ENCODE measurements around the gene DEPP1.
A peak's percentile ranks its signal among the peaks of the same experiment; 100 is the strongest.

DEPP1 gene

DNA sequence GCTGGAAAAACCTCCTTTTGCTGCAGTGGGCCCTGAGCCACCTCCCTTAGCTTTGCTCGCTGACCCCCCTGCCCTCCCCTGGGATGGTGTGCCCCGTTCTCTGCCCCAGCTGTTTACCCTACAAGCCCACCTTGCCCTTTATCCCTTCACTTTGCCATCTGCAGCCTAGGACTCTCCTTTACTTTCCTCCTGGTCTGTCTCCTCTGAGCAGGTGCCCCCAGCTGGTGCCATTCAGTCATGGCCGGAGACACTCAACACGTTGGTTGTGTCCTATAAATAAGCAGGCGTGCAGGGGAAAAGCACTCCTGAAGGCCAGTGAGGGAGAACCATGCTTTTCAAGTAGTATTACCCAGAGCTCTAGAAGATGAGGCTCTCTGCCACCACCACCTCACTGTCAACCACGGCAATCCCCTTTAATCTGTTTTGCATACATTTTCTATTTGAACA, 12.9 kb downstream of the DEPP1 start:
- DNase-seq, result no peak

DNA sequence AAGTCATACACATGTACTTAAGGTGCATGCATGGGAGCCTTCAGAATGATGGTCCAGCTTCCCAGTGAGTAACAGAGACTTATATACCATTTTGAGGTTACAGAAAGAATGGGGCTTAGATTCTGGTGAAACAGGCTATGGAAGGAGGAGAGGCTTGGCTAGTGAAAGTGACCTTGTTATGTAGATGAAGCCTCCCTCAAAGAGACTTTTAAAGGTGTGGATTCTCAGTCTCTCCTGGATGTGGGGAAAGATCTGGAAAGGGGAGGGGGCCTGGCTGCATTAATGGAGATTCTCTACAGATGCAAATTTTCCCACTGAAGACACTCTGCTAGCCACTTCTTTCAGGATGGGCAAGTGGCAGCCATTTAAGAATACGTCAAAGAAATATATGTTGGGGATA, 13.5 kb downstream of the DEPP1 start:
- DNase-seq, result no peak

DNA sequence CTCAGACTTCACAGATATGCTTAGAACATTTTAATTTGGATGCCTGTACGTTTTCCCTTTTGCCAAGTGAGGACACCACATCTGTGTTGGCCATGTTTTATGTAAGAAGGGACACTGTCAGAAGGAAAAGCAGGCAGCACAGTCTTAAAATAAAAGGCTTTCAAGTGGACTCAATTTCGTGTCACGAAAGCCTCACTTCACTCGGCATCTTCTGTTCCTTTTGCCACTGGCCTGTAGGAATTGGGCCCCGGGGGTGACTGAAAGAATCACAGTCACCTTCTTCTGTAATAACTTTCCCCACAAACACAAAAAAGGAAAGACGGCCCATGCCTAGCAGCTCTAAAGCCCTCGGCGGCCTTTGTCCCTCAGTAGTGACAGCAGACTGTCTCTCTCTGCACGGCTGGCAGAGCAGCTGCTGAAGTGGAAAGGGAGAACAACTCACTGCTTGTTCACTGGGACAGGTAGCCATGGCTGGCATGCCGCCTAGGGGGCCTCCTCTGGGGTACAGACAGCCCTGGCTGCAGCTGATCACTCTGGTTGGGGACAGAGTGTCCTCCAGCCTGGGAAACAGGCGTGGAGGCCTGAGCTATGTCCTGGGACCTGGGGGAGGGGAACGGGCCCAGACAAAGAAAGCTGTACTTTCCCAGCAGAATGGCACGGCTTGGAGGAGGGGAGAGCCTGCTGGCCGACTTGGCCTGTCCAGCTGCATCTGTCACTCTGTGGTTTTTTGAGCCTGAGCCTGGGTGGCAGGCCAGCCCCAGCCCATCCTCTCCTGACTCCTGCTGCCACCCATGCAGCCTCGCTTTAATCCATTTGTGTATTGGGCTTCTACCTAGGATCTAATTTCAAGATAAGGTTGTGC, 14.6 kb downstream of the DEPP1 start:
- DNase-seq, result no peak

DNA sequence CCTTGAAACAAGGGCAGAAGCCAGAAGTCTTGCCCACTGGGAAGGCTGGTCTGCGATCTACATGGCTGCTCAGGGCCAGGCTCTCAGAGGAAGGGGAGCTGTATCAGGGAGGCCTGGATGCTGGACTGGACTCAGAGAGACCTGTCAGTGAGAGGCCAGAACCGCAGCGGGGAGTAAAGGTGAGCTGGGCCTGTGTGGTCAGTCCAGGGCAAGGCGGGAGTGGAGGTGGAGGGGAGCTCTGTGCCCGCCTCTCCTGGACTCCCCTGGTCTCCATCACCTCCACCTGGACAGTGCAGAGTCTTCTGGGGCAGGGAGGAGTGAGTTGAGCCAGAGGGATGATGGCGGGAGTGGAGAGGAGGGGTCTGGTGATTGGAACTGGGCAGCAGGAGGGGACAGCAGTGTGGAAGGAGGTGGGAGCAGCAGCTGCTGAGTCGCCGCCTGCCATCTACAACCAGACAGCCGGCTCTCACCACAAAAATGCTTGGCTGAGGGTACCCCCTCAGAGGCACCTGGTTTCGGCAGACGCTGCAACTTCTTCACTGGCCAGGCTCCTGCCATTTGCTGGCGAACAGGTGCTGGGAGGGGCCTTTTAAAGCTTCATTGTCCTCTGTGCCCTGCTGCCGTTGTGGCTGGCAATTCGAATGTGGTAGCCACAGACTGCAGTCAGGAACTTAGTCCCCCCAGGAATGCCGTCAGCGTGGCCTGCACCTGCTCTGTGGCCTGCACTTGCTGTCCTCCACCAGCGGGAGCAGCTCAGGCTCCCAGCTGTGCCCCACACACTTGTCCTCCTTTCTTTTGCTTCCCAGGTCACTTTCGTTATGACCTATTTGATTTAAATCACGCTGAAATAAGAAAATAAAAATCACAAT, 15.5 kb downstream of the DEPP1 start:
- DNase-seq, result no peak

GRCh38 chr10:44961931-44962750, 16.5 kb downstream of the DEPP1 start:
- no peak for DNase-seq

- DNase-seq, result no peak
These were observed 17.4 kb downstream of the DEPP1 start for GRCh38 chr10:44961230-44961571.

- DNase-seq, result no peak
These were observed 18.0 kb downstream of the DEPP1 start for GRCh38 chr10:44960482-44961229.

- no peak for DNase-seq
These were observed 18.5 kb downstream of the DEPP1 start for GRCh38 chr10:44960088-44960460.

GRCh38 chr10:44959247-44960087, 19.1 kb downstream of the DEPP1 start, which contains the start of gene RASSF4:
TSS of gene RASSF4 (plus strand) at chr10:44959802. CDS start at chr10:44970203, 10,401 bp downstream.
- peak; percentile 95 for DNase-seq

DNA sequence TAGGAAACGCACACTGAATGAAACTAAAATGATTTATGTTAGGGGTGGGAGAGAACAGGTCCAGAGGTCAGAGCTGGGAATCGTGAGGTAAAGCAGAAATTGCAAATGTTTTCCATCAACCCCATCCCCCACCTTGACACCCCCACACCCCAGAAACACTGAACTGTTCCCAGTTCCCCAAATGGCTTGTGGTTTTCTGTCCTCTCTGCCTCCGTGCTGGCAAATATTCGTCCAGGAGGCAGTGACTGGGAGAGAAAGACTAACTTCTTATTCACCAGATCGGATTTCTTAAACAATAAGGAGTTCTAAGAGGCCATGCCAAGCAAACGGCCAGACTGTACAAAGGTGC, 19.7 kb downstream of the DEPP1 start:
- no peak for DNase-seq

DNA sequence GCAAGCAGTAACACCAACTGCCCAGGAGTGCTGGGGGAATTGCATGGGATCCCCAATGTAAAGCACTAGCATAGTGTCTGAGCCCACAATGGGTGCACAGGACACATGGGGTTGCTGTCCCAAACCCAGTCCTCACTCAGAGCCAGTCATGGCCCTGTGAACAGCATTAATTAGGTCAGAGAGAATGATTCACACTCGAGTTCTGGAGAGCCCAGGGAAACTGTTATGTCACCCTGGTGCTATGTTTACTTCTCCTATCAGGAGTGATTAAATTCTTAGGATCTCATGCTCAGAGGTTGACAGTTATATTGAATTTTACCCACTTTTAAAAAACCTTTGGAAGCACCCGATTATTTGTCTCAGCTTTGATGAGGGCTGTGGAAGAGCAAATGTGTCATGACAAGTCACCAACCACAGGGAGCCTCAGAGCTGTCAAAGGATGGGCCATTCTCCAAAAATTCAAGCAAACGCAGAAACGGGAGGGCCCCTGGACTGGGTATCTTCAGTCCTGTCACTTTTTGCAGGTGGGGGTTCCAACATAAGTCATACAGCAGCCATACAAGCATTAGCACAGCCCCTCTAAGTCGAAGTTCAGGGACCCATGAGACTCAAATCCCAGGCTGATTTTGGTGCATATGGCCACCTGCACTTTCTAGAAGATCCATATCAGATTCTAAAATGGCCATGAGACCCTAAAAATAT, 20.3 kb downstream of the DEPP1 start:
- no peak for DNase-seq

GRCh38 chr10:44956717-44957706, 21.6 kb downstream of the DEPP1 start:
- DNase-seq, result no peak

DNA sequence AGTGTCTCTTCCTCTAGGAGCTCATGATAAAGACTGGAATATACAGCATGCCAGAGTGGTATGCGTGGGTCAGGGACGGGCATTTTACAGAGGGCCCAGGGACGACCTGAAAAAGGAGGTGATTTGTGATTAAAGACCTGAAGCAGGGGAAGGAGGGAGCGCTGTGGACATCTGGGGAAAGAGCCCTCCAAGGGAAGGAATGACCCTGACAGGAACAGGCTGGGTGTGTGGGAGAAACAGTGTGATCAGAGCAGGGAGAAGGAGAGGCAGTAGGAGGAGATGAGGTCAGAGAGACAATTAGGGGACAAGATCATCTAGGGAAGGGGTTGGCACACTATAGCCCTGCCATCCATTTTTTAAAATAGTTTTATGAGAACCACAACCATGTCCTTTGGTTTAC, 22.4 kb downstream of the DEPP1 start:
- DNase-seq, result no peak

GRCh38 chr10:44955413-44956070, 23.1 kb downstream of the DEPP1 start:
- no peak for DNase-seq

GRCh38 chr10:44954962-44955361, 23.6 kb downstream of the DEPP1 start:
- DNase-seq, result no peak

DNA sequence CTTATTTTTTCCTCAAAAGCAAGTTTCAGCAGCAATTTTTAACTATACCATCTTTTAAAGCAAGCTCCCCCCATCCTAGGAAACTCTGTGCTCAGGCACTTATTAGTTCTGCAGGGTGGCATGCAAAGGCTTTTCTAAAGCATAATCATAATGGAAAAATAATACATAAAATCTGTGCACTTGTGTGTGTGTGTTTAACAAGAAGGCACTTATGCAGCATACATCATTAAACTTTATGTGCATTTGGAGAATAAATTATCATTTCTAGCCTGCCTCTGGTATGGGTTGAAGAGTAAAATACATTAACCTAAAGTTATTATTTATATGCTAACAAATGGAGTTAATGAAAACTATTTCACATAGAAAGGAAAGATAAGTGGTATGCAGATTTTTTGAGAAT, 24.6 kb downstream of the DEPP1 start:
- DNase-seq, result no peak

GRCh38 chr10:44952779-44953231, 25.8 kb downstream of the DEPP1 start:
- DNase-seq, result no peak

DNA sequence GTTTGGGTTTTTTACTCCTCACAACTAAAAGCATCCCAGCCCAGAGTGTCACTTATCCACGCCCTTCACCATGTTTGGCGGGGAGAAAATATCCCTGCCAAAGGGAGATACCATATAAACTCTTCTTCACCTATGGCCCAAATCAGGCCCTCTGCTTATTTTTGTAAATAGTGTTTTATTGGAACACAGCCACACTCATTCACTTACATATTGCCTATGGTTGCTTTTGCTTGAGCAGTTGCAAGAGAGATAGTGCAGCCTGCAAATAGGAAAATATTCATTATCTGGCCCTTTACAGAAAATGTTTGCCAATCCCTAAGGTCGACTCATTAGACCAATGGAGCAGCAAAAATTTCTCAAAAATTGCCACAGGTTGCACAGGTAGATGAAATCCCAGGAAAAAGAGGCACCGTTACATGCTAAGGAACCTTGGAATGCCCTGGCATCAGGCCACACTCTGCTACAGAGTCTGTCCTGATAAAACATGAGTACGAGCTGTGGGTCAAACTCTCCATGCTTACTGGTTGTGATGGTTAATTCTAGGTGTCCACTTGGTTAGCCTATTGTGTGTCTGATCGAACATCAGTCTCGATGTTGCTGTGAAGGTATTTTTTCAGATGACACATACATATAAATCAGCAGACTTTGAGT, 26.9 kb downstream of the DEPP1 start:
- DNase-seq, result no peak

Data from activated CD4-positive, alpha-beta T cell treated with anti-CD3 and anti-CD28 coated beads, Interleukin-10, Interleukin-2, amounts not matched to agents 100 ng/mL and 50 ng/mL, durations not matched to agents 16 hours and 8 hours (primary cell).